ENCODE results near the gene HPCAL1.

HPCAL1 gene

GRCh38 chr2:10383960-10384734 is 81.4 kb downstream of the HPCAL1 start:
- TF ChIP-seq CREB1 (IDR thresholded peaks at IDR 0.05; ENCODE audit: low read depth) (no peak), TCF12 (IDR thresholded peaks at IDR 0.05; ENCODE audit: low read depth) (no peak), EGR1 (IDR thresholded peaks at IDR 0.05) (no peak), NFIC (IDR thresholded peaks at IDR 0.05) (no peak)

GRCh38 chr2:10385501-10385900 is 82.8 kb downstream of the HPCAL1 start:
- TF ChIP-seq TCF12 (IDR thresholded peaks at IDR 0.05; ENCODE audit: low read depth) (no peak), EGR1 (IDR thresholded peaks at IDR 0.05) (no peak), MAX (IDR thresholded peaks at IDR 0.05) (no peak), CEBPB (IDR thresholded peaks at IDR 0.05) (no peak), CREB1 (IDR thresholded peaks at IDR 0.05; ENCODE audit: low read depth) (no peak), ZBTB7A (IDR thresholded peaks at IDR 0.05; ENCODE audit: low read depth) (no peak), TAF1 (IDR thresholded peaks at IDR 0.05; ENCODE audit: low read depth) (no peak), USF1 (IDR thresholded peaks at IDR 0.05) (no peak), YY1 (IDR thresholded peaks at IDR 0.05; ENCODE audit: low read depth) (no peak), FOXM1 (IDR thresholded peaks at IDR 0.05; ENCODE audit: borderline replicate concordance, low read depth) (no peak), NFIC (IDR thresholded peaks at IDR 0.05) (no peak)

- TF ChIP-seq CREB1 (IDR thresholded peaks at IDR 0.05; ENCODE audit: low read depth) (no peak), MAX (IDR thresholded peaks at IDR 0.05) (no peak), TCF12 (IDR thresholded peaks at IDR 0.05; ENCODE audit: low read depth) (no peak), NFIC (IDR thresholded peaks at IDR 0.05) (no peak), TAF1 (IDR thresholded peaks at IDR 0.05; ENCODE audit: low read depth) (no peak), REST (IDR thresholded peaks at IDR 0.05; ENCODE audit: low read depth) (no peak), TEAD4 (IDR thresholded peaks at IDR 0.05) (no peak), ZBTB7A (IDR thresholded peaks at IDR 0.05; ENCODE audit: low read depth) (no peak)
Measured at GRCh38 chr2:10385933-10386773, 83.4 kb downstream of the HPCAL1 start.

GRCh38 chr2:10387033-10387432 is 84.3 kb downstream of the HPCAL1 start:
- TF ChIP-seq ZBTB7A (IDR thresholded peaks at IDR 0.05; ENCODE audit: low read depth) (no peak), CEBPB (IDR thresholded peaks at IDR 0.05) (no peak), FOXM1 (IDR thresholded peaks at IDR 0.05; ENCODE audit: borderline replicate concordance, low read depth) (no peak), USF1 (IDR thresholded peaks at IDR 0.05) (no peak), TEAD4 (IDR thresholded peaks at IDR 0.05) (no peak), TCF12 (IDR thresholded peaks at IDR 0.05; ENCODE audit: low read depth) (no peak), RAD21 (IDR thresholded peaks at IDR 0.05; ENCODE audit: low read depth) (no peak), YY1 (IDR thresholded peaks at IDR 0.05; ENCODE audit: low read depth) (no peak), CREB1 (IDR thresholded peaks at IDR 0.05; ENCODE audit: low read depth) (no peak), TAF1 (IDR thresholded peaks at IDR 0.05; ENCODE audit: low read depth) (no peak), REST (IDR thresholded peaks at IDR 0.05; ENCODE audit: low read depth) (no peak), MAX (IDR thresholded peaks at IDR 0.05) (no peak), EGR1 (IDR thresholded peaks at IDR 0.05) (no peak)

- TF ChIP-seq YY1 (IDR thresholded peaks at IDR 0.05; ENCODE audit: low read depth), result no peak
- no peak for TF ChIP-seq FOXM1 (IDR thresholded peaks at IDR 0.05; ENCODE audit: borderline replicate concordance, low read depth)
- no peak for TF ChIP-seq CEBPB (IDR thresholded peaks at IDR 0.05)
- TF ChIP-seq CREB1 (IDR thresholded peaks at IDR 0.05; ENCODE audit: low read depth), result no peak
- no peak for TF ChIP-seq RAD21 (IDR thresholded peaks at IDR 0.05; ENCODE audit: low read depth)
- no peak for TF ChIP-seq REST (IDR thresholded peaks at IDR 0.05; ENCODE audit: low read depth)
- TF ChIP-seq EGR1 (IDR thresholded peaks at IDR 0.05), result no peak
- TF ChIP-seq NFIC (IDR thresholded peaks at IDR 0.05), result no peak
- no peak for TF ChIP-seq EP300 (IDR thresholded peaks at IDR 0.05; ENCODE audit: borderline replicate concordance)
- TF ChIP-seq MAX (IDR thresholded peaks at IDR 0.05), result no peak
- TF ChIP-seq TEAD4 (IDR thresholded peaks at IDR 0.05), result no peak
Measured at GRCh38 chr2:10388954-10389560, 86.4 kb downstream of the HPCAL1 start.
